ENCODE measurements around the gene MFSD2B.
"Not testable (repeated sequence)": the region's sequence is repeated elsewhere in the genome, so short reads cannot be mapped to it uniquely, and the experiment has no call there.

MFSD2B gene

DNA sequence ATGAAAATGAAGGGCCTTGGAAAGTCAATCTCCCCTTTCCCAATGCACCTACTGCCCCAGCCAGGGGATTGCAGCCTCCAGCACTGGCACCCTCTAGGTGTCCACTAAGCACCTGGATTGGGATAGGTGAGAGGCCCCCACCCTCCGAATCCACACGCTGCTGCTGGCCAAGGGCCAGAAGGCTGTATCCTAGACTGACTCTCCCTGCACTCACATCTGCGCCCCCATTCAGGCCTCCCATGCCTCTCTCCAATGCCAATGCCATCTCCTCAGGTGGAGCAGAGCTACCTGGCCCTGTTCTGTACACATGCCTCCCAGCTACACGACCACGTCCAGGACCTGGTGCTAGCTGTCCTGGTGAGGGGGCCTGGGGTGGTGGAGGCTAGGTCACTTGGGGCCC is 9.8 kb downstream of the MFSD2B start:
- no peak for DNase-seq

DNA sequence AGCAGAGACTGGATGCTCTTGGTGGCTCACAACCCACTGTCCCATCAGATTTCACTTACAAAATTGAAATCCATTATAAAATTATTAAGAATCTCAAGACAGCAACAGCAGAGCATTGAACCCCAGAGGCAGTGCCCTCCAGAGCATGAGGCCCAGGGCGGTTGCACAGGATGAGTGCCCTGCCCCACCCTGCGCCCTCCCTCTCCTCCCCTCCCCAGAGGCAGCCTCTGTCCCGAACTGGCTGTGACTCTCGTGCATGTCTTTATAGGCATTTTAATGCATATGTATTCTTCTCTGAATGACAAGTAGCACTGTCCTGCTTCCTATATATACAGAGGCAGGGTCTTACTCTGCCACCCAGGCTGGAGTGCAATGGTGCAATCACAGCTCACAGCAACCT is 10.4 kb downstream of the MFSD2B start:
- no peak for DNase-seq

DNA sequence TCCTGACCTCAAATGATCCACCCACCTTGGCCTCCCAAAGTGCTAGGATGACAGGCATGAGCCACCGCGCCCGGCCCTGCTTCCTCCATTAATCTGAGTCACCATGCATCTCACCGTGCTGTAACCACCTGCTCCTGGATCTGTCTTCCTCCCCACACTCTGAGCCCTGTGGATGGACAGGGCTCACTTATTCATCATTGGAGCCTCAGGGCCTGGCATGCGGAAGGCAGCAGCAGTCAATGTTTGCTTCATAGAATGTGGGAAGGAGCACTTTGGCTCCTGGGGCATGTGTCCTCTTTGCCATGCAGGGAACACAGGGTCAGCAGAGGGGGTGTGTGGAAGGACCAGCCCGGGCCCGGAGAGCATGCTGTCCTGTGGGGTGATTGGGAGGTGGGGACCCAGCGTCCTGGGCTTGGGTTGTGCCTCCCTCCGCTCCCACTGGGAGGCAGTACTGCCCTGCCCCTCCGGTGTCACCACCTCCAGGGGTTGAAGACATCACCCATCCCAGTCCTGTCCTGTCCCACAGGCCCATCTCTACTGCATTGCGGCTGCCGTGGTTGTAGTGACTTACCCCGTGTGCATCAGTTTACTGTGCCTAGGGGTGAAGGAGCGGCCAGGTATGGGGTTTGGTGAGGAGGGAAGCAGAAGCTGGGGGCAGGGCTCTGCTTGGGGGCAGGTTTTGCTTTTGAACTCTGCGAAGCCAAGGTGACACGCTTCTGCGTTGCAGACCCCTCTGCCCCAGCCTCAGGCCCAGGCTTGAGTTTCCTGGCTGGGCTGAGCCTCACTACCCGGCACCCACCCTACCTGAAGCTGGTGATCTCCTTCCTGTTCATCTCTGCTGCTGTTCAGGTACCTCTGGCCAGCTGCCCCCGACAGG is 11.5 kb downstream of the MFSD2B start:
- no peak for DNase-seq

DNA sequence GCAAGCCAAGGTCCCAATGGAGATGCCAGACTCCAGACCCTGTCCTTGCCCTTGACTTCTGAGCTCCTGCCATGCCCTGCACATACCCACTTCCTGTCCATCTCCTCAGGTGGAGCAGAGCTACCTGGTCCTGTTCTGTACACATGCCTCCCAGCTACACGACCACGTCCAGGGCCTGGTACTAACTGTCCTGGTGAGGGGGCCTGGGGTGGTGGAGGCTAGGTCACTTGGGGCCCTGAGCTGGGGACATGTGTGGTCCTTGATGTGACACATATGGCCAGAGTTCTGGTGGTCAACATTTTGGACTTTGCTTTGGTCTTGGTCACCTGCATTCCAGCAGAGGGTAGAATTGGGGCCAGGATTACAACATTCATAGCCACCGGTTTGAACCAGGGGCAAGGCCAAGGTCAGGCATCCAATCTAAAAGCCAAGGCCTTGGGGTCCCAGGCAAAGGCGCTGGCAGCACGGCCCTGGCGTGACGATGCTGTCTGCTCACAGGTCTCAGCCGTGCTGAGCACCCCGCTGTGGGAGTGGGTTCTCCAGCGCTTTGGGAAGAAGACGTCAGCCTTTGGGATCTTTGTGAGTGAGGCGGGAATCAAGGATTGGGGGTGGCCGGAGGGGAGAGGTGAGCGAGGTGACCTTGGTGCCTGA is 12.6 kb downstream of the MFSD2B start:
- no peak for DNase-seq

DNA sequence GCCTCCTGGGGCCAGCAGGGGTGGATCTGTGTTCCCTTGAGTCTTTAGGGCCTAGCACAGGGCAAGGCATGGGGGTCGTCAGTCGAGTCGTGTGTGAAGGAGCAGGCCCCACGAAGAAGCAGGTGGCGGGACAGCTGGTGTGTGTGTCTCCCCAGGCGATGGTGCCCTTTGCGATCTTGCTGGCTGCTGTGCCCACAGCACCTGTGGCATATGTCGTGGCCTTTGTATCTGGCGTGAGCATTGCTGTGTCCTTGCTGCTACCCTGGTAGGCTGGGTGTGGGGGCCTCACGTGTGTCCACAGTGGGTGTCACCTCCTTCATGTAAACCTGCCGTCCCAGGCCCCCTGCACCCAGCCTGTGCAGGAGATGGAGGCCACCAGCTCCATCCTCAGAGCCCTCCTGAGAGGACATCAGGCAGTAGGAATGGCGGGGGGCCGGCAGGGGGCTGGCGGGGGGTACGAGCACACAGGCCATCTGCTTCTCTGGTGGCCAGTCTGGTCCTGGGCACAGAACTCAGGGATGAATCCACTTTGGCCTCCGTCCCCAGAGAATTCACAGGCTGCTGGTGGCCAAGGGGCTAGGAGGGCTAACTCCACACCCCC is 13.2 kb downstream of the MFSD2B start:
- peak in 1 of 2 experiments; percentile 35 for DNase-seq

DNA sequence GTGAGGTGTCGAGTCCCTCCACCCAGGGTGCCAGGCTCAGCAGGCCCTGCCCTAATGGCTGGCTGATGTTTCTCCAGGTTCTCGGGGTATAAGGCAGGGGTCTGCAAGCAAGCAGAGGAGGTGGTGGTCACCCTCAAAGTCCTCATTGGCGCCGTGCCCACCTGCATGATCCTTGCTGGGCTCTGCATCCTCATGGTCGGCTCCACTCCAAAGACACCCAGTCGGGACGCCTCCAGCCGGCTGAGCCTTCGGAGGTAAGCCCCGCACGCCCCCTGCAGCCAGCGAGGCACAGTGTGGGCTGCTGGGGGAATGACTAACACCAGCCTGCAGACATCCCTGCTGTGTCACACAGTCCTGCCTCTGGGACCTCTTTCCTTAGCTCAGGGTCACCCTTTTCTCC is 14.1 kb downstream of the MFSD2B start:
- DNase-seq: no peak

GRCh38 chr2:24024996-24025663 is 15.2 kb downstream of the MFSD2B start:
- DNase-seq: no peak

DNA sequence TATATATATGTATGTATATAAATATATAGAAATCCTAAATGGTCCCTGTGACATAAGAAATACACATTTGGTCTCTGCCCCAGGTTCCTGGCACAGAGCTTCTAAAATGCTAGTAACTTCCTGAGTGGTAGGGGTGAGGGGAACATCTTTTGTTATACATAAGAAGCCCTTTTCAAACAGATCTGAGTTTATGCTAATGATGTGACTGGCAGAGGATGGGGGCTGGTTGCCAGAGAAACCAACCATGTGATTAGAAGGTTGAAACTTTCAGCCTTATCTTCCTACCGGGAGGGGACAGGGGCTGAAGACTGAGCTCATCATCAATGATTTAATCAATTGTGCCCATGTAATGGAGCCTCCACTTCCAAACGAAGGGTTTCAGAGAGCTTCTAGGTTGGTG is 16.3 kb downstream of the MFSD2B start:
- DNase-seq: no peak

GRCh38 chr2:24038786-24039499 is 29.1 kb downstream of the MFSD2B start:
- no peak for DNase-seq

- no peak for DNase-seq
Measured at GRCh38 chr2:24040511-24040910, 30.6 kb downstream of the MFSD2B start.

DNA sequence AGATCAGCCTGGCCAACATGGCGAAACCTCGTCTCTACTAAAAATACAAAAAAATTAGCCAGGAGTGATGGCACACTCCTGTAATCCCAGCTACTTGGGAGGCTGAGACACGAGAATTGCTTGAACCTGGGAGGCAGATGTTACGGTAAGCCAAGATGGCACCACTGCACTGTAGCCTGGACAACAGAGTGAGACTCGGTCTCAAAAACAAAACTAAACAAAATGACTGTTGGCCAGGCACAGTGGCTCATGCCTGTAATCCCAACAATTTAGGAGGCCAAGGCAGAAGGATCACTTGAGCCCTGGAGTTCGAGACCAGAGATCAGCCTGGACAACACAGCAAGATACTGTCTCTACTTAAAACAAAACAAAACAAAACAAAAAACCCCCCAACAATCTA is 33.2 kb downstream of the MFSD2B start:
- not testable (repeated sequence) for DNase-seq

DNA sequence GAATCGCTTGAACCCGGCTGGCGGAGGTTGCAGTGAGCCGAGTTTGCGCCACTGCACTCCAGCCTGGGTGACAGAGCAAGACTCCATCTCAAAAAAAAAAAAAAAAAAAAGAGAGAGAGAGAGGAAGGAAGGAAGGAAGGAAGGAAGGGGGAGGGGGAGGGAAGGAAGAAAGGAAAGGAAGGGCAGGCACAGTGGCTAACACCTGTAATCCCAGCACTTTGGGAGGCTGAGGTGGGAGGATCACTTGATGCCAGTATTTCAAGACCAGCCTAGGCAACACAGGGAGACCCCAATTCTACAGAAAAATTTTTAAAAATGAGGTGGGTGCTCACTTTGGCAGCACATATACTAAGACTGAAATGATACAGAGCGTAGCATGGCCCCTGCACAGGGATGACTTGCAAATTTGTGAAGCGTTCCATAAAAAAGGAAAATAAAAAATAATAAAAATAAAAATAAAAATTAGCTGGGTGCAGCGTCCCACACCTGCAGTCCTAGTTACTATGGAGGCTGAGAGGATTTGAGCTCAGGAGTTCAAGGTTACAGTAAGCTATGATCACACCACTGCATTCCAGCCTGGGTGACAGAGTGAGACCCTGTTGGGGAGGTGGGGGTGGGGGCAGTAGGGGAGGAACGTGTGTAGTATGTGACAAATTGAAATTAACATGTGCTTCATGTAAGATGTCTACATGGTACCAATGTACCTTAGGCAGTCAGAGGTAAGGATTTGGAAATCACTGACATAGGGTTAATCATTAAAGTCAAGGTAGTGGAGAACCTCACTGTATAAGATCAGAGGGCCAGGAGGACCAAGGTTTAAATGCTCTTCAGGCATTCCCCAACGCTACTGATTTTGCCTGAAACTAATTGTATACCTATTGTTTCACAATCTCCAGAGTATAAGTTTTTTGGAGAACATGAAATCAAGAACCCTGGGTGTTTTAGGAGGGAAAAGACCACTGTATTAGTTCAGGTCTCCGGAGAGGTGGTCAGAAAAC is 35.9 kb downstream of the MFSD2B start:
- no peak for DNase-seq

GRCh38 chr2:24046599-24046929 is 36.7 kb downstream of the MFSD2B start:
- no peak for DNase-seq

GRCh38 chr2:24046930-24047702 is 37.2 kb downstream of the MFSD2B start, which contains the start of gene WDCP:
WDCP (minus strand) TSS chr2:24047391; CDS start chr2:24039494, 7,897 bp downstream.
- DNase-seq: peak; percentile 98 to 99

DNA sequence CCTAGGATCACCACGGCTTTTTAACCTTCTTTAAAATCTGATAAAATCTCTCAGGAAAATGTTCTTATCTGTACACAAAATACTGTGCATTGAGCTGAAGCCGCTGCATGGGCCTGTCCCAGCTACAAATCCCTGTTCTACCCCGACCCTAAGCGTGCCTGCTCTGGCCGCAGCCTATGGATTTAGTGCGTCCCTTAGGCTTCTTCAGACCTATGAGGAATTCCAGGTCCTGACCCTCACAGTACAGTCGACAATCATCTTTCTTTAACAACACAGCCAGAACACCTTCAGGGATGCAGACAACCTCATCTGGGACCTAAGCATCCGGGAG is 37.8 kb downstream of the MFSD2B start:
- no peak for DNase-seq

DNA sequence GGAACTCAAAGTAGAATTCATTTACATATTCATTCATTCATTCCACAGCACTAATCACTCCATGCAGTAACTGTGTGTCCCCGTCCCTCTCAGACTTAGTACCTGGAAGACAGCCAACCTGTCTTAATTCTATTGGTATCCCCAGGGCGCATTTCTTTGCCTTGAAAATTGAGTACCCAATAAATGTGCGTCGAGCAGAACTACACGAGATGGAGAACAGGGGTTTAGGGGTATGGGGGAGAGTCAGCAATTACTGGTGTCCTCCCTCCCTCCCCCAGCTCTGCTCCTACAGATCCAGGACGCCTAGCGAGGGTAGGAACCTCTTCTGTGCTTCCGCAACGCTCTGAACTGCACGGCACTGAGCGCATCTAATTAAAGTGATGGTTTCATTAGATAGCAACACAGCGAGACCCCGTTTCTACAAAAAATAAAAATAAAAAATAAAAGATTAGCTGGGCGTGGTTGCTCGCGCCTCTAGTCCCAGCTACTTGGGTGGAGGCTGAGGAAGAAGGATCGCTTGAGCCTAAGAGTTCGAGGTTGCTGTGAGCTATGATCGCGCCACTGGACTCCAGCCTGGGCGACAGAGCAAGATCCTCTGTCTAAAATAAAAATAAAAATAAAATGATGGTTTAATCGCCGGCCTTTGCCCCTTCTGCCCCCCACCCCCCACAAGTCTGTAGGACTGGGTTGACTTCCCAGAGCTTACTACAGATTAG is 39.0 kb downstream of the MFSD2B start:
- DNase-seq: peak; percentile 18 to 54

- peak; percentile 71 to 78 for DNase-seq
Measured at GRCh38 chr2:24049485-24050021, 39.7 kb downstream of the MFSD2B start, which contains the start of gene FKBP1B. FKBP1B (plus strand) TSS chr2:24049741; CDS start chr2:24049850, 109 bp downstream.

GRCh38 chr2:24050041-24050979 is 40.4 kb downstream of the MFSD2B start:
- DNase-seq: peak; percentile 3 to 37
